Osteocyte (in vitro differentiated cells): Measurements from ENCODE around the gene ARID3A. TPM values are rescaled to one million over a fixed set of nuclear protein-coding genes. Genes with fewer than 3 reads are reported as not detected.

Source experiments
- DNase-seq: peaks from one replicate; pipeline ENCODE4 v3.0.0; 2021; ENCODE audit warnings: mixed read lengths; ENCODE audit not compliant: unreplicated experiment; ENCODE audit errors: extremely low spot score
- H3K27ac Mint-ChIP-seq: one replicate; pipeline ENCODE4 v1.8.0; 2021; ENCODE audit warnings: mild to moderate bottlenecking, mixed read lengths; ENCODE audit not compliant: unreplicated experiment
- H3K27me3 Mint-ChIP-seq: one replicate; pipeline ENCODE4 v1.8.0; 2021; ENCODE audit warnings: mixed read lengths; ENCODE audit not compliant: unreplicated experiment
- H3K36me3 Mint-ChIP-seq: one replicate; pipeline ENCODE4 v1.8.0; 2021; ENCODE audit warnings: mixed read lengths; ENCODE audit not compliant: unreplicated experiment
- H3K4me1 Mint-ChIP-seq: one replicate; pipeline ENCODE4 v1.8.0; 2021; ENCODE audit warnings: mixed read lengths; ENCODE audit not compliant: unreplicated experiment
- H3K4me3 Mint-ChIP-seq: one replicate; pipeline ENCODE4 v1.8.0; 2021; ENCODE audit warnings: mild to moderate bottlenecking, moderate library complexity, mixed read lengths; ENCODE audit not compliant: unreplicated experiment
- H3K9me3 Mint-ChIP-seq: one replicate; pipeline ENCODE4 v1.8.0; 2021; ENCODE audit warnings: mixed read lengths; ENCODE audit not compliant: unreplicated experiment
- CTCF ChIP-seq: fragments of 200-600 bp; sonication (generic); IDR thresholded peaks from 2 replicates; pipeline ENCODE4 v1.5.0; 2021; ENCODE audit warnings: antibody characterized with exemption, mild to moderate bottlenecking, moderate library complexity
- total RNA-seq: library from RNA; stranded (reverse); gene quantifications from 2 replicates; pipeline ENCODE4 v1.2.1, GENCODE V29; 2021

ARID3A gene
- total RNA-seq, 1 donor from 2014 or later = 16.8 TPM

DNA sequence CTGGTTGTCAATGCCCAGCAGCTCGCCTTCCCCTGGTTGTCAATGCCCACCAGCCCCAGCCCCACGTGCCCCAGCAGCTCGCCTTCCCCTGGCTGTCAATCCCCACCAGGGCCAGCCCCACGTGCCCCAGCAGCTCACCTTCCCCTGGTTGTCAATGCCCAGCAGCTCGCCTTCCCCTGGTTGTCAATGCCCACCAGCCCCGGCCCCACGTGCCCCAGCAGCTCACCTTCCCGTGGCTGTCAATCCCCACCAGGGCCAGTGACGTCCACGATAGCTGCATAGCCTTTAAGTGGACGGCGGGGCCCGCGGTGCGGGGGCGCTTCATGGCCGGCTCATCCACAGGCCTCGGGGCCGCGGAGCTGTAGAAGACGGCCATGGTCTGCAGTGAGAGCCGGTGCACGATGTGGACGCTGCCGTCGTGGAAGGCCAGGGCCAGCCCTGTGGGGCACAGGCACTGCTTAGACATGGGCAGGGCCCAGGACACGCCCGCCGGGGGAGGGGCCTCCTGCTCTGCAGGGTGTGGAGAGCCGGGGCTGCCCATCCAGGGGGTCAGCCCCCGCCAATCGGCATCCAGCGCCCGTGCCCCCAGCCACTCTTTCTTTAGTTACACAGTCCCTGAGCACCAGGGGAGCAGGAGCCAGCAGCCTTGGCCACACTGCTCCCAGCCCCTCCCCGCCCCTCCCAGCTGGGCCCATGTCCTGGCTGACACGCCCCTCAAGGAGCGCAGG is 46.0 kb upstream of the ARID3A start:
- no peak overlapping the region for H3K27ac Mint-ChIP-seq
- H3K4me3 Mint-ChIP-seq = no peak overlapping the region
- peaks cover 25% of the 10 kb centered on the region for H3K36me3 Mint-ChIP-seq
- no peaks in the 10 kb centered on the region for H3K4me1 Mint-ChIP-seq
- no peaks in the 10 kb centered on the region for H3K9me3 Mint-ChIP-seq
- no peaks in the 10 kb centered on the region for H3K27me3 Mint-ChIP-seq
- TF ChIP-seq CTCF = no peak
- no peak for DNase-seq

- Mint-ChIP-seq H3K27ac (no peak overlapping the region), H3K36me3 (peaks cover 19% of the 10 kb centered on the region), H3K27me3 (no peaks in the 10 kb centered on the region), H3K4me1 (no peaks in the 10 kb centered on the region), H3K4me3 (no peak overlapping the region), H3K9me3 (no peaks in the 10 kb centered on the region)
- TF ChIP-seq CTCF = no peak
- DNase-seq = no peak
Measured at GRCh38 chr19:881385-882071, 44.3 kb upstream of the ARID3A start.

- no peak overlapping the region for H3K27ac Mint-ChIP-seq
- H3K36me3 Mint-ChIP-seq = peaks cover 21% of the 10 kb centered on the region
- no peaks in the 10 kb centered on the region for H3K4me1 Mint-ChIP-seq
Measured at GRCh38 chr19:882871-883497, 42.9 kb upstream of the ARID3A start.

DNA sequence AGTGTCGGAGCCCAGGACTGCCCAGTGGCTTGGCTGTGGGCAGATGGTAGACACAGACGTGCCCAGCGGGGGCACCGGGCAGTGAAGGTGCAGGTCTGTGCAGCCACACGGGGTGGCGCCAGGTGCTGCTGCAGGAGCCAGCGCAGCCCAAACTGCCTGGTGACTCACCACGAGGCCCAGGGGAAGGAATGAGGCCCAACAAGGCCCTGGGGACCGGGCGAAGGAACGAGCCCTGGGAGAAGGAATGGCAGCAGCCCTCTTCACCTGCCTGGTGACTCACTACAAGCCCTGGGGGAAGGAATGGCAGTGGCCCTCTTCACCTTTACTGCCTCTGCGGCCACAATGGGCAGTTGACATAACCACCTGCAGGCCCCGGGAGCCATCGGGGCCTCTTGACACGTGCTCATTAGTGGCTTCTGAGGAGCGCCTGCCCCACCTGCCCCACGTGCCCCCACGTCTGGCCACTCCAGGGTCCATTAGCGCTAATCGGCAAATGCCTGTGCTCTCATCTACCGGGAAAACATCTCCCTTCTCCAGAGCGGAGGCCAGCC is 42.1 kb upstream of the ARID3A start:
- Mint-ChIP-seq H3K4me1 (no peaks in the 10 kb centered on the region), H3K36me3 (peaks cover 21% of the 10 kb centered on the region), H3K27ac (no peak overlapping the region), H3K4me3 (no peak overlapping the region), H3K27me3 (no peaks in the 10 kb centered on the region), H3K9me3 (no peaks in the 10 kb centered on the region)
- no peak for TF ChIP-seq CTCF
- no peak for DNase-seq

More at GRCh38 chr19:882871-883497, 42.9 kb upstream of the ARID3A start:
- no peaks in the 10 kb centered on the region for H3K9me3 Mint-ChIP-seq
- no peaks in the 10 kb centered on the region for H3K27me3 Mint-ChIP-seq
- no peak overlapping the region for H3K4me3 Mint-ChIP-seq
- no peak for DNase-seq
- no peak for TF ChIP-seq CTCF
